GM10266 (cell line): ENCODE measurements around the gene ARID3A.

ENCODE experiments used
- DNase-seq: peaks from one replicate; pipeline ENCODE4 v3.0.0; 2012; ENCODE audit errors: extremely low spot score
- CTCF ChIP-seq: IDR thresholded peaks from 2 replicates; pipeline ENCODE4 v1.5.1; 2012; ENCODE audit warnings: mild to moderate bottlenecking, low read depth; ENCODE audit not compliant: control insufficient read depth, insufficient read depth; ENCODE audit errors: missing control alignments

The ARID3A gene

DNA sequence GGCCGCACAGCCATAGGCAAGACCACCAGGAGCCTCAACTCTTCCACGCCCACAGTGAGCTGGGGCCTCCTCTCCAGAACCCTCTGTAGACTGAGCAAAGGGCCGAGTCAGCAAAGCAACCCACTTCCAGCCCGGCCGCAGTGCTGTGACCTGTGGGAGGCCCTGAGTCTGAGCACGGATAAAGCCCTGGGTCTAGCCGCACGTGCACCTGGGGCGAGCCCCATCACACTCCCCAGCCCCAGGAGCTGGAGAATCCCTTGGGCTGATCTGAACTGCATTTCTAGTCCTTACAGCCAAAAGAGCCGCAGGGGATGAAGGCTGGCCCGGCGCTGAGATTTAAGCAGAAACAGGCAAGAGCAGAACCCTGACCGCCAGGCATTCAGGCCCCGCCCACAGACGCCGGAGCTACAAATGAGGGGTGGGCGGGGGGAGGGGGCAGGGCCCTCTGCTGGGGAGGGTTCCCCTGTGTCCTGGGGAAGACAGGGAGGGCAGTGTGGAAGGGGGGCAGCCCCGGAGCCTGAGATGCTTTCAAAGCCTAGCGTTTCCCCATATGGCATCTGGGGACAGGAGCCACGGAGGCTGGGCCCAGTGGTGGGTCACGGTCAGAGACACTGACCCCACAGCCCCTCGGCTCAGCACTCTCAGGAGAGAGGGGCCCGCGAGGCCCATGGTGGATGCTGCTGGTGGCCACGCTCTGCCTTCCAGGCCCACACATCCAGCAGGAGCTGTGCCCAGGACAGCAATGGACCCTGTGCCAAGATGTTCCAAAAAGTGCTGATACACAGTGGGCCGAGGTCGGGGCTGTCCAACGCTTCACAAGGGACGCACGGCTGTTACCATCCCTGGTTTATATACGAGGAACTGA is 90.2 kb downstream of the ARID3A start:
- no peak for TF ChIP-seq CTCF
- no peak for DNase-seq

GRCh38 chr19:1016647-1017114 is 90.8 kb downstream of the ARID3A start:
- no peak for TF ChIP-seq CTCF
- DNase-seq, result no peak

DNA sequence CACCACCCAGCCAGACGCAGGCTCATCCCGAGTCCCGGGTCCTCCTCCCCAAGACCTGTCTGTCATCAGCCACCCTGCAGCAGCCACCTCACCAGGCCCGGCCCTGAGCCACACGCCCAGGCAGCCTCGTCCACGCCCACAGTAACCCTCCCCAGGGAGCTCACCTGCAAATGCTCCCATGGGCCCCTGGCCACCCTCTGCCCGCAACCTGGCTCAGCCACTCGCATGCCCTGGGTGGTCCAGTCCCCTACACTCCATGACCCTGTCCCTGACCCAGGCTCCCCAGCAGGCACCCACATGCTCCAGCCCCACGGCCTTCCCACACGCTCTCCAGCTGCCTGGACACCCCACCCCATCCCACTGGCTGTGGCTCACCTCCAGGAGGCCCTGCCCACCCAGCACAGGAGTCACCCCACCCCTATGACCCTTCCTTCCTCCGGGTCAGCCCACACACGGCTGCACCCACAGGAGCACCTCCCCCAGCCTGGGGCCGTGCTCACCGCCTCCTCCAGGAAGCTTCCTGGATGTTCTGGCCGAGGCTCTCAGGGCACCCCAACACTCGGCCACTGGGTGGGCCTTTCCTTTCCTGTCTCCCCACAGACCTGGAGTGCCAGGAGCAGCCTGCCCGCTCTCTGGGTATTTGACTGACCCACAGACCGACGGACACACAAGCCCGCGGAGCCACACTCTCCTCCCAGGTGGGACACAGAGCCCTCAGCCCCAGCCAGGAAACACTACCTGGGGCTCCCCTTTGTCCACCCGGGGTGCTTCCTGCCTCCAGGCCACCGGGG is 91.5 kb downstream of the ARID3A start:
- TF ChIP-seq CTCF, result no peak
- DNase-seq, result no peak

DNA sequence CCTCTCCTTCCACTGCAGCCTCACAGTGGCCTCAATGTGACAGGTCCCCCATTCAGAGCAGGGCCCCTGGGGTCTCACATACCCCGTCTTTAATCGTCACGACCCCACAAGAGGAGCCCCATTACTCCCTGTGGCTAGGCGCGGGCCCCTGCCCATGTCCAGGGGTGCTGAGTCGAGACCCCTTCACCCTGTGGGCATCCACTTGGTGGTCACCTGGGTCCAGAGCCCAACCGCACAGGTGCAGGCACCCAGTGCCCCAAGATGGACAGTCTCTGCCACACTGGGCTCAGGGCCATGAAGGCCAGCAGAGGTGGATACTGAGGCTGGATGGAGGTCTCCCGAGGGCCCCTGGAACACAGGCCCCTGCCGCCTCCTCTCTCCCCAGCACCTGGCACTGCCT is 92.1 kb downstream of the ARID3A start:
- no peak for TF ChIP-seq CTCF

DNA sequence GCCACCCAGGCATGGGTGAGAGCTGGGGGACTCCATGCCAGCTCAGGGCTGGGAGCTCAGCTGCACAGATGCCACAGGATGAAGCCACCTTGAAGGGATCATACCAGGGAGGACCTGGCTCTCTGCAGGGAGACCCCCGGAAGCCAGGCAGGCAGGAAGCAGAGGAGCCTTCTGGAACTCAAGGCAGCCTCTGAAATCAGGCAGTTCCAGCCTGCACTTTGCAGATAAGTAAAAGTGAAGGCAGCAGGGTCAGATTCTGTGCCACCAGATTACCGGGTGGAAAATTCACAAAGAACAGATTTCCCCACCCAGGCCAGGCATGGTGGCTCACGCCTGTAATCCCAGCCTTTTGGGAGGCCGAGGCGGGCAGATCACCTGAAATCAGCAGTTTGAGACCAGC is 92.6 kb downstream of the ARID3A start:
- no peak for DNase-seq
- no peak for TF ChIP-seq CTCF

More for the DNA sequence above, 92.1 kb downstream of the ARID3A start:
- DNase-seq, result no peak

DNA sequence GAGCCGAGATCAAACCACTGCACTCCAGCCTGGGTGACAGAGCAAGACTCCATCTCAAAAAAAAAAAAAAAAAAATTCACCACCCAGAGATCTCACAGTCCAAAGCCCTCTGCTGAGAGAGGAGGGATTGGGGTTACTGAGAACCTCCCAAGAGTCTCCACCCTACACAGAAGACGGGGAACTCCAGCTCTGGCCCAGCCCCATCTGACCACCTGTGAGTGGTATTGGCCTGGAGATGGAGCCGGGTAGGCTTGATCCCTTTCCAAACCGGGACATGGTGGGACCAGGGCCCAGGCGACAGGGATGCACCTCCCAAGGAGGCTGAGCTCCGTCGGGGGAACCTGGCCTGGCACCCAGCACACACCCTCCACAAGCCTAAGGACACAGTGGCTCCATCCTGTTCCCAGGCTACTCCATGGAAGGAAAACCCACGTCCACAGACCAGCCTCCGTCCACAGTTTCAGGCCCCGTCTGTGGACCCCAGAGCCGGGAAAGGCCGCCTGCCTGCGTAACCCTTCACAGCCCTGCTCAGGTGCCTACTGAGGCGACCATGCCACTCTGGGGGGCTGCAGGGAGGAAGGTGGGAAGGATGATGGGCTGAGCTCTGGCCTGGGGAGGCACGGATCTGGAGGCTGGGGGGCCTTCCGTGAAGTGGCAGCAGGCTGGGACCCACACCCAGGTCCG is 93.2 kb downstream of the ARID3A start:
- no peak for TF ChIP-seq CTCF
- no peak for DNase-seq
